ENCODE measurements around the gene SLC5A2.

- TF ChIP-seq, protein P1, sequence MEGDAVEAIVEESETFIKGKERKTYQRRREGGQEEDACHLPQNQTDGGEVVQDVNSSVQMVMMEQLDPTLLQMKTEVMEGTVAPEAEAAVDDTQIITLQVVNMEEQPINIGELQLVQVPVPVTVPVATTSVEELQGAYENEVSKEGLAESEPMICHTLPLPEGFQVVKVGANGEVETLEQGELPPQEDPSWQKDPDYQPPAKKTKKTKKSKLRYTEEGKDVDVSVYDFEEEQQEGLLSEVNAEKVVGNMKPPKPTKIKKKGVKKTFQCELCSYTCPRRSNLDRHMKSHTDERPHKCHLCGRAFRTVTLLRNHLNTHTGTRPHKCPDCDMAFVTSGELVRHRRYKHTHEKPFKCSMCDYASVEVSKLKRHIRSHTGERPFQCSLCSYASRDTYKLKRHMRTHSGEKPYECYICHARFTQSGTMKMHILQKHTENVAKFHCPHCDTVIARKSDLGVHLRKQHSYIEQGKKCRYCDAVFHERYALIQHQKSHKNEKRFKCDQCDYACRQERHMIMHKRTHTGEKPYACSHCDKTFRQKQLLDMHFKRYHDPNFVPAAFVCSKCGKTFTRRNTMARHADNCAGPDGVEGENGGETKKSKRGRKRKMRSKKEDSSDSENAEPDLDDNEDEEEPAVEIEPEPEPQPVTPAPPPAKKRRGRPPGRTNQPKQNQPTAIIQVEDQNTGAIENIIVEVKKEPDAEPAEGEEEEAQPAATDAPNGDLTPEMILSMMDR (IDR thresholded peaks at IDR 0.05; ENCODE audit: borderline replicate concordance, extremely low read depth, low read length, poor library complexity, severe bottlenecking), result no peak
- TF ChIP-seq EZH2 (IDR thresholded peaks at IDR 0.05; ENCODE audit: borderline replicate concordance, low read depth, low read length, severe bottlenecking), result no peak
Observed at GRCh38 chr16:31435341-31436220, 47.3 kb upstream of the SLC5A2 start.

All from DND-41 (cell line).